Astrocyte (in vitro differentiated cells and primary cell): ENCODE results near the gene ZRANB1.

Experiments used
- EZH2 ChIP-seq: IDR thresholded peaks from 2 replicates; pipeline ENCODE4 v1.6.1; 2012; ENCODE audit warnings: mild to moderate bottlenecking, low read length, inconsistent platforms; ENCODE audit not compliant: insufficient read depth
- TF ChIP-seq, protein P1 (sequence below): IDR thresholded peaks from 2 replicates; pipeline ENCODE4 v1.5.1; 2011; ENCODE audit warnings: low read depth, mild to moderate bottlenecking, inconsistent platforms, low read length, moderate library complexity; ENCODE audit not compliant: insufficient read depth

DNA sequence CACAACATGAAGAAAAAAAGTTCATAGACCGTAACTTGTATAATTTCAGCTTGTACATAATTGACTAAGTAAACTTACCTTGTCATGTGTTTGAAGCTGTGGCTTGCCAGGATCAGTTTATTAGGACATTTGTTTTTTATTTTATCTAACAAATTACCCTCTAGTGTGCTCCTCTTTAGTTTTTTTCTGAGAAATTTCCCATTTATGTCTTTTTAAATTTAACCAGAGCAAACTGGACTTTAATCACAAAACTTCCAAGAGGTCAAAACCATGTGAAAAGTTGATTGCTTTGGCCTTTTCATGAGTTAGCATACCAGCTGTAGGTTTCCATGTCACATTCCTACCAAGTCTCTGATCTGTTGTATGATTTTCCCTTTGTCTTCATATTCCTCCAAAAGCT is 42.5 kb downstream of the ZRANB1 start:
- TF ChIP-seq, protein P1, sequence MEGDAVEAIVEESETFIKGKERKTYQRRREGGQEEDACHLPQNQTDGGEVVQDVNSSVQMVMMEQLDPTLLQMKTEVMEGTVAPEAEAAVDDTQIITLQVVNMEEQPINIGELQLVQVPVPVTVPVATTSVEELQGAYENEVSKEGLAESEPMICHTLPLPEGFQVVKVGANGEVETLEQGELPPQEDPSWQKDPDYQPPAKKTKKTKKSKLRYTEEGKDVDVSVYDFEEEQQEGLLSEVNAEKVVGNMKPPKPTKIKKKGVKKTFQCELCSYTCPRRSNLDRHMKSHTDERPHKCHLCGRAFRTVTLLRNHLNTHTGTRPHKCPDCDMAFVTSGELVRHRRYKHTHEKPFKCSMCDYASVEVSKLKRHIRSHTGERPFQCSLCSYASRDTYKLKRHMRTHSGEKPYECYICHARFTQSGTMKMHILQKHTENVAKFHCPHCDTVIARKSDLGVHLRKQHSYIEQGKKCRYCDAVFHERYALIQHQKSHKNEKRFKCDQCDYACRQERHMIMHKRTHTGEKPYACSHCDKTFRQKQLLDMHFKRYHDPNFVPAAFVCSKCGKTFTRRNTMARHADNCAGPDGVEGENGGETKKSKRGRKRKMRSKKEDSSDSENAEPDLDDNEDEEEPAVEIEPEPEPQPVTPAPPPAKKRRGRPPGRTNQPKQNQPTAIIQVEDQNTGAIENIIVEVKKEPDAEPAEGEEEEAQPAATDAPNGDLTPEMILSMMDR: no peak
- TF ChIP-seq EZH2: no peak
